Body of pancreas (tissue), 4 donors: ENCODE data around the gene UBALD1.

Source experiments
- POLR2A ChIP-seq, 3 donors: fragments of 450-650 bp; IDR thresholded peaks; one replicate each; pipeline ENCODE4 v1.6.1; 2016; ENCODE audit warnings: antibody characterized with exemption in 3 of 3, mild to moderate bottlenecking in 2 of 3
- TF ChIP-seq, protein P1 (sequence below), 7 experiments: fragments of 450-650 bp in 4 of 7; fragments of 200-600 bp in 3 of 7; sonication (generic) in 3 of 7; IDR thresholded peaks; one replicate each; pipeline ENCODE4 v1.5.1; 2016 to 2019; ENCODE audit warnings: antibody characterized with exemption in 7 of 7

DNA sequence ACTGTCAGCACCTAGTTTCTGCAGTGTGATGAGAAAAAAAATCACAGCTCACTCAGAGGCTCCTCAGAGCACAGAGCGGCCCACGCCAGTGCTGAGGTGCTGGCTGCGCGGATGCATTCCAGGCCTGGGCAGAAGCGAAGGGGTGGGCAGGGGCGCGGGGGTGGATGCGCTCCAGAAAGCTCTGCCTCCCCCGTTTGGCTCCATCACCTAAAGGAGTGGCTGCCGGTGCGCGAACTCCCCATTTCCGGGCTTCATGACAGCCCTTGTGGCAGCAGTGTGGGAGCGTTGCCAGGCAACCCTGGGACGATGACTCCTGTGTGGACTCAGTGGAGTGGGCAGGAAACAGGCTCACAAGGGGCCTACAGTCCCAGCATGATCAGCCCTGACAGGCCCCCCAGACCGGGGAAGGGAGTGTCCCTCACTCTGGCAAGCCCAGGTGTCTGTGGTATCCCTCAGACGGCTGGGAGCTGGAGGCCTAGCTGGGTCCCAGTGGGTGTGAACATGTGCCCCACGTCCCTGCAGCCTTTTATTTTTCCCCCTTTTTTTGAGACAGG lies 45.8 kb upstream of the UBALD1 start:
- TF ChIP-seq, protein P1, sequence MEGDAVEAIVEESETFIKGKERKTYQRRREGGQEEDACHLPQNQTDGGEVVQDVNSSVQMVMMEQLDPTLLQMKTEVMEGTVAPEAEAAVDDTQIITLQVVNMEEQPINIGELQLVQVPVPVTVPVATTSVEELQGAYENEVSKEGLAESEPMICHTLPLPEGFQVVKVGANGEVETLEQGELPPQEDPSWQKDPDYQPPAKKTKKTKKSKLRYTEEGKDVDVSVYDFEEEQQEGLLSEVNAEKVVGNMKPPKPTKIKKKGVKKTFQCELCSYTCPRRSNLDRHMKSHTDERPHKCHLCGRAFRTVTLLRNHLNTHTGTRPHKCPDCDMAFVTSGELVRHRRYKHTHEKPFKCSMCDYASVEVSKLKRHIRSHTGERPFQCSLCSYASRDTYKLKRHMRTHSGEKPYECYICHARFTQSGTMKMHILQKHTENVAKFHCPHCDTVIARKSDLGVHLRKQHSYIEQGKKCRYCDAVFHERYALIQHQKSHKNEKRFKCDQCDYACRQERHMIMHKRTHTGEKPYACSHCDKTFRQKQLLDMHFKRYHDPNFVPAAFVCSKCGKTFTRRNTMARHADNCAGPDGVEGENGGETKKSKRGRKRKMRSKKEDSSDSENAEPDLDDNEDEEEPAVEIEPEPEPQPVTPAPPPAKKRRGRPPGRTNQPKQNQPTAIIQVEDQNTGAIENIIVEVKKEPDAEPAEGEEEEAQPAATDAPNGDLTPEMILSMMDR (IDR thresholded peaks at IDR 0.05) = no peak
- no peak for TF ChIP-seq POLR2A (IDR thresholded peaks at IDR 0.05)
